GM18505 (cell line): ENCODE measurements around the gene USP22.
"Not testable (repeated sequence)": the region's sequence is repeated elsewhere in the genome, so short reads cannot be mapped to it uniquely, and the experiment has no call there.

ENCODE experiments used
- ATAC-seq: cut with Tn5 transposase; IDR thresholded peaks from one replicate; pipeline ENCODE4 v1.9.1; 2021; ENCODE audit not compliant: unreplicated experiment
- POLR2A ChIP-seq: IDR thresholded peaks from 4 replicates; pipeline ENCODE4 v1.6.1; 2011; ENCODE audit warnings: borderline replicate concordance; ENCODE audit not compliant: insufficient read depth, insufficient read length; ENCODE audit errors: extremely low read depth

The USP22 gene

GRCh38 chr17:21042458-21043295 lies at the start of gene USP22:
USP22 (minus strand) TSS chr17:21043011; CDS start chr17:21042835, 176 bp downstream.
- TF ChIP-seq POLR2A, result peak; percentile 73

GRCh38 chr17:21090902-21091618 lies 48.2 kb upstream of the USP22 start:
- no peak for TF ChIP-seq POLR2A
- no peak for ATAC-seq

More at GRCh38 chr17:21042458-21043295, at the start of gene USP22:
- ATAC-seq, result peak; percentile 54

- TF ChIP-seq POLR2A, result no peak
- peak; percentile 61 for ATAC-seq
Measured at GRCh38 chr17:21089933-21090901, 47.4 kb upstream of the USP22 start.

GRCh38 chr17:21089145-21089544 lies 46.3 kb upstream of the USP22 start:
- no peak for ATAC-seq

GRCh38 chr17:21085707-21086106 lies 42.9 kb upstream of the USP22 start:
- no peak for ATAC-seq
- no peak for TF ChIP-seq POLR2A

More at GRCh38 chr17:21089145-21089544, 46.3 kb upstream of the USP22 start:
- no peak for TF ChIP-seq POLR2A

GRCh38 chr17:21085280-21085679 lies 42.5 kb upstream of the USP22 start:
- ATAC-seq, result not testable (repeated sequence)

- ATAC-seq, result no peak
- no peak for TF ChIP-seq POLR2A
Measured at GRCh38 chr17:21082001-21082436, 39.2 kb upstream of the USP22 start.

- ATAC-seq, result no peak
- TF ChIP-seq POLR2A, result no peak
Measured at GRCh38 chr17:21079196-21079595, 36.4 kb upstream of the USP22 start.

GRCh38 chr17:21078016-21078780 lies 35.4 kb upstream of the USP22 start:
- TF ChIP-seq POLR2A, result no peak
- no peak for ATAC-seq

- TF ChIP-seq POLR2A, result no peak
- ATAC-seq, result no peak
Measured at GRCh38 chr17:21077281-21077680, 34.5 kb upstream of the USP22 start.

- TF ChIP-seq POLR2A, result no peak
- no peak for ATAC-seq
Measured at GRCh38 chr17:21076242-21076641, 33.4 kb upstream of the USP22 start.

- no peak for ATAC-seq
- TF ChIP-seq POLR2A, result no peak
Measured at GRCh38 chr17:21075739-21076085, 32.9 kb upstream of the USP22 start.
